ENCODE measurements around the gene PCNX2.
"Not testable (repeated sequence)": the region's sequence is repeated elsewhere in the genome, so short reads cannot be mapped to it uniquely, and the experiment has no call there.

The PCNX2 gene

GRCh38 chr1:233135833-233136232 lies 159.7 kb downstream of the PCNX2 start:
- no peak for DNase-seq (ENCODE audit: low spot score)
- no peak for TF ChIP-seq CTCF (IDR thresholded peaks at IDR 0.05; ENCODE audit: poor library complexity, severe bottlenecking)
- H3K27ac ChIP-seq (ENCODE audit: poor library complexity, severe bottlenecking) = no peak overlapping the region

GRCh38 chr1:233132445-233132844 lies 163.1 kb downstream of the PCNX2 start:
- ATAC-seq (ENCODE audit: low read depth) = no peak
- Histone ChIP-seq H3K36me3 (ENCODE audit: low read depth) (peaks cover 33% of the 10 kb centered on the region), H3K27ac (ENCODE audit: poor library complexity, severe bottlenecking) (no peak overlapping the region), H3K4me3 (ENCODE audit: severe bottlenecking) (no peak overlapping the region), H3K9me3 (ENCODE audit: severe bottlenecking) (no peaks in the 10 kb centered on the region), H3K27me3 (ENCODE audit: insufficient read depth, poor library complexity, severe bottlenecking) (no peaks in the 10 kb centered on the region), H3K4me1 (ENCODE audit: insufficient read depth, poor library complexity, severe bottlenecking) (no peaks in the 10 kb centered on the region)
- TF ChIP-seq CTCF (IDR thresholded peaks at IDR 0.05; ENCODE audit: poor library complexity, severe bottlenecking) = no peak
- no peak for DNase-seq (ENCODE audit: low spot score)

More at GRCh38 chr1:233135833-233136232, 159.7 kb downstream of the PCNX2 start:
- Histone ChIP-seq H3K4me3 (ENCODE audit: severe bottlenecking) (no peak overlapping the region), H3K27me3 (ENCODE audit: insufficient read depth, poor library complexity, severe bottlenecking) (no peaks in the 10 kb centered on the region), H3K9me3 (ENCODE audit: severe bottlenecking) (no peaks in the 10 kb centered on the region), H3K36me3 (ENCODE audit: low read depth) (peaks cover 34% of the 10 kb centered on the region), H3K4me1 (ENCODE audit: insufficient read depth, poor library complexity, severe bottlenecking) (no peaks in the 10 kb centered on the region)
- no peak for ATAC-seq (ENCODE audit: low read depth)

- H3K27me3 ChIP-seq (ENCODE audit: insufficient read depth, poor library complexity, severe bottlenecking); H3K9me3 ChIP-seq (ENCODE audit: severe bottlenecking); H3K27ac ChIP-seq (ENCODE audit: poor library complexity, severe bottlenecking); DNase-seq (ENCODE audit: low spot score); H3K4me1 ChIP-seq (ENCODE audit: insufficient read depth, poor library complexity, severe bottlenecking); H3K4me3 ChIP-seq (ENCODE audit: severe bottlenecking); ATAC-seq (ENCODE audit: low read depth): not testable (repeated sequence)
- peaks cover 18% of the 10 kb centered on the region for H3K36me3 ChIP-seq (ENCODE audit: low read depth)
Observed at GRCh38 chr1:233129031-233129430, 166.5 kb downstream of the PCNX2 start.

DNA sequence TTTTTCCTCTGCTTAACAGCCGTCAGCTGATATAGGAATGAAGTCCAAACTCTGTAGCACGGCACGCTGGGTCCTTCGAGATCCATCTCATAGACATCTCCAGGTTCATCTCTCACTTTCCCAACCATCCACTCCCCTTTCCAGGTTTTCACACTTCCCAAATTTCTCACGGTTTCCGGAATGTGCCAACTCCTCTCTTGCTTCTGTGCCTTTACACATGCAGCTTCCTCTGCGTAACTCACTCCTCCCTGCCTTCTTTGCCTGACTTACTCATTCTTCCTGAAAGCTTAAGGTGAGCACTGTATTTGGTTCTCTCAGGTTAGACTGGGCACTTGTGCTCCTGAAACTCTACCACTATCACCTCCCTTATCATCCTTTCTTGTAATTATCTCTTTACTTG lies 168.4 kb downstream of the PCNX2 start:
- no peak overlapping the region for H3K4me3 ChIP-seq (ENCODE audit: severe bottlenecking)
- H3K27ac ChIP-seq (ENCODE audit: poor library complexity, severe bottlenecking) = no peak overlapping the region
- no peaks in the 10 kb centered on the region for H3K9me3 ChIP-seq (ENCODE audit: severe bottlenecking)
- no peak for ATAC-seq (ENCODE audit: low read depth)
- TF ChIP-seq CTCF (IDR thresholded peaks at IDR 0.05; ENCODE audit: poor library complexity, severe bottlenecking) = no peak
- no peaks in the 10 kb centered on the region for H3K4me1 ChIP-seq (ENCODE audit: insufficient read depth, poor library complexity, severe bottlenecking)
- 0 out of 2 replicates have a peak, but pooled peaks cover 4% of the 10 kb centered on the region for H3K36me3 ChIP-seq (ENCODE audit: low read depth)
- no peak for DNase-seq (ENCODE audit: low spot score)
- H3K27me3 ChIP-seq (ENCODE audit: insufficient read depth, poor library complexity, severe bottlenecking) = no peaks in the 10 kb centered on the region

GRCh38 chr1:233122779-233123178 lies 172.7 kb downstream of the PCNX2 start:
- no peak for DNase-seq (ENCODE audit: low spot score)
- no peak for TF ChIP-seq CTCF (IDR thresholded peaks at IDR 0.05; ENCODE audit: poor library complexity, severe bottlenecking)
- H3K4me1 ChIP-seq (ENCODE audit: insufficient read depth, poor library complexity, severe bottlenecking) = no peaks in the 10 kb centered on the region
- no peak for ATAC-seq (ENCODE audit: low read depth)
- H3K4me3 ChIP-seq (ENCODE audit: severe bottlenecking) = no peak overlapping the region
- H3K9me3 ChIP-seq (ENCODE audit: severe bottlenecking) = no peaks in the 10 kb centered on the region
- no peak overlapping the region for H3K27ac ChIP-seq (ENCODE audit: poor library complexity, severe bottlenecking)
- H3K36me3 ChIP-seq (ENCODE audit: low read depth) = 0 out of 2 replicates have a peak, but pooled peaks cover 4% of the 10 kb centered on the region
- no peaks in the 10 kb centered on the region for H3K27me3 ChIP-seq (ENCODE audit: insufficient read depth, poor library complexity, severe bottlenecking)

Data from RWPE2 (cell line).